Fibroblast of lung (primary cell): ENCODE data around the gene ACER3. TPM values are rescaled to one million over a fixed set of nuclear protein-coding genes. Genes with fewer than 3 reads are reported as not detected.

Source experiments
- DNase-seq, 2 donors: peaks; one replicate each; pipeline versions ENCODE4 v3.0.0 to v3.0.0-alpha.2; 2010; ENCODE audit warnings: low read depth in 2 of 2
- H2AFZ ChIP-seq: 2 replicates; pipeline ENCODE4 v1.5.1; 2012; ENCODE audit warnings: low read length, control low read depth, inconsistent platforms
- H3K27ac ChIP-seq: 2 replicates; pipeline ENCODE4 v1.5.1; 2011; ENCODE audit warnings: low read length, control low read depth; ENCODE audit not compliant: insufficient read depth
- H3K27me3 ChIP-seq: 2 replicates; pipeline ENCODE4 v1.5.1; 2011; ENCODE audit warnings: mild to moderate bottlenecking, low read length; ENCODE audit not compliant: control insufficient read depth, insufficient read depth
- H3K36me3 ChIP-seq: 2 replicates; pipeline ENCODE4 v1.5.1; 2011; ENCODE audit warnings: low read length; ENCODE audit not compliant: control insufficient read depth, insufficient read depth
- H3K4me1 ChIP-seq: 2 replicates; pipeline ENCODE4 v1.5.1; 2011; ENCODE audit warnings: low read length; ENCODE audit not compliant: control insufficient read depth, insufficient read depth; ENCODE audit errors: extremely low read depth
- H3K4me2 ChIP-seq: 2 replicates; pipeline ENCODE4 v1.5.1; 2011; ENCODE audit warnings: low read length, control low read depth; ENCODE audit not compliant: insufficient read depth; ENCODE audit errors: extremely low read depth
- H3K4me3 ChIP-seq, 4 experiments: fragments of 200-600 bp in 1 of 4; sonication (generic) in 1 of 4; replicated peaks in 1 of 4; 2 replicates each; pipeline ENCODE4 v1.5.1; 2011 to 2016; ENCODE audit warnings: low read length in 4 of 4, low read depth in 3 of 4, mild to moderate bottlenecking in 3 of 4, control low read depth in 2 of 4, inconsistent platforms in 1 of 4, mixed read lengths in 1 of 4; ENCODE audit not compliant: insufficient read depth in 1 of 4; ENCODE audit errors: control extremely low read depth in 1 of 4
- H3K79me2 ChIP-seq: 2 replicates; pipeline ENCODE4 v1.5.1; 2012; ENCODE audit warnings: mild to moderate bottlenecking, low read length, inconsistent platforms; ENCODE audit not compliant: control insufficient read depth, insufficient read depth
- H3K9ac ChIP-seq: 2 replicates; pipeline ENCODE4 v1.5.1; 2011; ENCODE audit warnings: mild to moderate bottlenecking, low read length, control low read depth; ENCODE audit not compliant: insufficient read depth
- H3K9me3 ChIP-seq: 2 replicates; pipeline ENCODE4 v1.5.1; 2012; ENCODE audit warnings: low read depth, low read length; ENCODE audit not compliant: control insufficient read depth, insufficient read depth
- H4K20me1 ChIP-seq: 2 replicates; pipeline ENCODE4 v1.5.1; 2011; ENCODE audit warnings: low read length; ENCODE audit not compliant: control insufficient read depth, insufficient read depth; ENCODE audit errors: extremely low read depth
- EZH2 ChIP-seq: IDR thresholded peaks from 2 replicates; pipeline ENCODE4 v1.5.1; 2012; ENCODE audit warnings: low read length, control low read depth, mild to moderate bottlenecking; ENCODE audit errors: missing control alignments
- polyA plus RNA-seq, 2 donors: library from polyadenylated mRNA; depleted of rRNA in 1 of 2; stranded (reverse) in 1 of 2; unstranded in 1 of 2; fragments of >200 nt; gene quantifications; 2 replicates each; pipeline ENCODE4 v1.2.1, GENCODE V29; 2011 to 2012; ENCODE audit warnings: missing spikeins in 1 of 2
- total RNA-seq: library from RNA; depleted of rRNA; stranded (reverse); fragments of >200 nt; gene quantifications from 2 replicates; pipeline ENCODE4 v1.2.1, GENCODE V29; 2014
- TF ChIP-seq, protein P1 (sequence below), 2 donors: IDR thresholded peaks in 1 of 2; conservative IDR thresholded peaks in 1 of 2; 1 replicate in 1 of 2; 2 replicates in 1 of 2; pipeline ENCODE4 v1.5.1; 2011 to 2012; ENCODE audit warnings: low read length in 2 of 2, control low read depth in 1 of 2, inconsistent platforms in 1 of 2, low read depth in 1 of 2, mild to moderate bottlenecking in 1 of 2

The ACER3 gene
- total and polyA plus RNA-seq, 2 donors (not counting 1 experiment from before 2014, with no cell fraction given), result 6.1 to 22.3 TPM

DNA sequence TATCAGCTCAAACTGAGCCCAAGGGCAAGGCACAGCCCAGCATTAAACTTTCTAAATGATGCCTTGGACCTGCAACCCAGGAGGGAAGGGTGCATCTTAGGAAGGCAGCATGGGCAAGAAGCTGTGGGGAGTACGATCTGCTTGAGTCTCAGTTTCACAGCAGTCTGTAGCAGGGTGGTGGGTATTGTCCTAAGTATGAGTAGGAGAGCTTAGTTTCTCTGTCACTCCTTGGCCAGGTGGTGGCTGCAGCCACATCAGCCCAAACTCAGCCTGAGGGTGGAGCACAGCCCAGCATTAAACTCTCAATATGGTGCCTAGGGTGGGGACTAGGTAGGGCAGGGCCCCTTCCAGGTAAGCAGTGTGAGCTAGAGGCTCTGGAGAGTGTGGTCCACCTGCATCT is 85.5 kb downstream of the ACER3 start:
- Histone ChIP-seq H3K27ac (no peak overlapping the region), H2AFZ (no peak overlapping the region), H3K36me3 (no peaks in the 10 kb centered on the region), H3K9me3 (no peaks in the 10 kb centered on the region), H3K4me1 (no peaks in the 10 kb centered on the region), H3K4me3 (no peak overlapping the region), H3K27me3 (no peaks in the 10 kb centered on the region), H3K4me2 (no peak overlapping the region), H3K9ac (no peak overlapping the region), H4K20me1 (no peaks in the 10 kb centered on the region), H3K79me2 (no peaks in the 10 kb centered on the region)
- DNase-seq, result no peak
- TF ChIP-seq EZH2, result no peak
- TF ChIP-seq, protein P1, sequence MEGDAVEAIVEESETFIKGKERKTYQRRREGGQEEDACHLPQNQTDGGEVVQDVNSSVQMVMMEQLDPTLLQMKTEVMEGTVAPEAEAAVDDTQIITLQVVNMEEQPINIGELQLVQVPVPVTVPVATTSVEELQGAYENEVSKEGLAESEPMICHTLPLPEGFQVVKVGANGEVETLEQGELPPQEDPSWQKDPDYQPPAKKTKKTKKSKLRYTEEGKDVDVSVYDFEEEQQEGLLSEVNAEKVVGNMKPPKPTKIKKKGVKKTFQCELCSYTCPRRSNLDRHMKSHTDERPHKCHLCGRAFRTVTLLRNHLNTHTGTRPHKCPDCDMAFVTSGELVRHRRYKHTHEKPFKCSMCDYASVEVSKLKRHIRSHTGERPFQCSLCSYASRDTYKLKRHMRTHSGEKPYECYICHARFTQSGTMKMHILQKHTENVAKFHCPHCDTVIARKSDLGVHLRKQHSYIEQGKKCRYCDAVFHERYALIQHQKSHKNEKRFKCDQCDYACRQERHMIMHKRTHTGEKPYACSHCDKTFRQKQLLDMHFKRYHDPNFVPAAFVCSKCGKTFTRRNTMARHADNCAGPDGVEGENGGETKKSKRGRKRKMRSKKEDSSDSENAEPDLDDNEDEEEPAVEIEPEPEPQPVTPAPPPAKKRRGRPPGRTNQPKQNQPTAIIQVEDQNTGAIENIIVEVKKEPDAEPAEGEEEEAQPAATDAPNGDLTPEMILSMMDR (conservative IDR thresholded peaks at IDR 0.05 in 1 of 2, IDR thresholded peaks at IDR 0.05 in 1 of 2; ENCODE audit: low read depth in 1 of 2, low read length in 2 of 2), result no peak

- Histone ChIP-seq H4K20me1 (no peaks in the 10 kb centered on the region), H3K4me2 (no peak overlapping the region), H3K79me2 (no peaks in the 10 kb centered on the region), H3K9me3 (no peaks in the 10 kb centered on the region), H3K36me3 (no peaks in the 10 kb centered on the region), H3K4me1 (no peaks in the 10 kb centered on the region), H3K27ac (no peak overlapping the region), H3K4me3 (no peak overlapping the region), H3K27me3 (no peaks in the 10 kb centered on the region), H2AFZ (no peak overlapping the region), H3K9ac (no peak overlapping the region)
- no peak for TF ChIP-seq EZH2
- TF ChIP-seq, protein P1 (conservative IDR thresholded peaks at IDR 0.05 in 1 of 2, IDR thresholded peaks at IDR 0.05 in 1 of 2; ENCODE audit: low read depth in 1 of 2, low read length in 2 of 2), result no peak
- DNase-seq, result no peak
These were observed 86.5 kb downstream of the ACER3 start for GRCh38 chr11:76947190-76947589.

GRCh38 chr11:76947800-76948199 is 87.1 kb downstream of the ACER3 start:
- Histone ChIP-seq H3K9me3 (no peaks in the 10 kb centered on the region), H3K4me1 (no peaks in the 10 kb centered on the region), H4K20me1 (no peaks in the 10 kb centered on the region), H3K36me3 (no peaks in the 10 kb centered on the region), H3K27ac (no peak overlapping the region), H3K4me2 (no peak overlapping the region), H2AFZ (no peak overlapping the region), H3K9ac (no peak overlapping the region), H3K27me3 (no peaks in the 10 kb centered on the region), H3K79me2 (no peaks in the 10 kb centered on the region), H3K4me3 (no peak overlapping the region)
- TF ChIP-seq EZH2, result no peak
- TF ChIP-seq, protein P1 (conservative IDR thresholded peaks at IDR 0.05 in 1 of 2, IDR thresholded peaks at IDR 0.05 in 1 of 2; ENCODE audit: low read depth in 1 of 2, low read length in 2 of 2), result no peak
- no peak for DNase-seq
